ENCODE measurements around the gene NR6A1. TPM values are rescaled to one million over a fixed set of nuclear protein-coding genes. Genes with fewer than 3 reads are reported as not detected.

NR6A1 gene
- total RNA-seq, 1 experiment from 2014 or later = 0.91 TPM

GRCh38 chr9:124808246-124808956 is 37.3 kb upstream of the NR6A1 start:
- intact Hi-C loops (cut with micrococcal nuclease) = no loop called here
- DNase-seq (ENCODE audit: unreplicated experiment) = no peak
- H3K36me3 Mint-ChIP-seq (ENCODE audit: insufficient read depth, unreplicated experiment) = no peaks in the 10 kb centered on the region
- TF ChIP-seq CTCF (IDR thresholded peaks at IDR 0.05; ENCODE audit: unreplicated experiment) = no peak
- POLR2A ChIA-PET = interaction anchor here (0.7 kb wide), 1 partner anchor 94 kb away, joined by 4 read pairs; no protein-coding TSS in a partner anchor
- BruUV-seq (replicated peaks) = no TSS peak
- H3K27me3 Mint-ChIP-seq (ENCODE audit: insufficient read depth, unreplicated experiment) = no peaks in the 10 kb centered on the region
- no peak overlapping the region for H3K27ac Mint-ChIP-seq (ENCODE audit: low read depth, unreplicated experiment)
- CTCF ChIA-PET = interaction anchor here (0.6 to 10.1 kb wide), 8 partner anchors 11 to 563 kb away, joined by 3 to 112 read pairs (median 5); partner anchors contain the start of genes NR6A1, OLFML2A and WDR38
- peaks cover 20% of the 10 kb centered on the region for H3K4me1 Mint-ChIP-seq (ENCODE audit: insufficient read depth, unreplicated experiment)
- no peaks in the 10 kb centered on the region for H3K9me3 Mint-ChIP-seq (ENCODE audit: unreplicated experiment)
- no peak overlapping the region for H3K4me3 Mint-ChIP-seq (ENCODE audit: unreplicated experiment)

GRCh38 chr9:124805186-124805585 is 34.1 kb upstream of the NR6A1 start:
- DNase-seq (ENCODE audit: unreplicated experiment) = no peak
- H3K9me3 Mint-ChIP-seq (ENCODE audit: unreplicated experiment) = no peaks in the 10 kb centered on the region
- no peak for TF ChIP-seq CTCF (IDR thresholded peaks at IDR 0.05; ENCODE audit: unreplicated experiment)
- no peak overlapping the region for H3K4me3 Mint-ChIP-seq (ENCODE audit: unreplicated experiment)
- intact Hi-C loops (cut with micrococcal nuclease) = no loop called here
- H3K4me1 Mint-ChIP-seq (ENCODE audit: insufficient read depth, unreplicated experiment) = no peaks in the 10 kb centered on the region
- no peaks in the 10 kb centered on the region for H3K27me3 Mint-ChIP-seq (ENCODE audit: insufficient read depth, unreplicated experiment)
- no peaks in the 10 kb centered on the region for H3K36me3 Mint-ChIP-seq (ENCODE audit: insufficient read depth, unreplicated experiment)
- H3K27ac Mint-ChIP-seq (ENCODE audit: low read depth, unreplicated experiment) = no peak overlapping the region
- CTCF ChIA-PET = interaction anchor here (0.8 to 1.3 kb wide), 2 partner anchors 28 kb away, joined by 5 read pairs; no protein-coding TSS in a partner anchor
- POLR2A ChIA-PET = interaction anchor here (0.9 kb wide), 1 partner anchor 13 kb away, joined by 3 read pairs; no protein-coding TSS in a partner anchor
- no TSS peak for BruUV-seq (replicated peaks)

DNA sequence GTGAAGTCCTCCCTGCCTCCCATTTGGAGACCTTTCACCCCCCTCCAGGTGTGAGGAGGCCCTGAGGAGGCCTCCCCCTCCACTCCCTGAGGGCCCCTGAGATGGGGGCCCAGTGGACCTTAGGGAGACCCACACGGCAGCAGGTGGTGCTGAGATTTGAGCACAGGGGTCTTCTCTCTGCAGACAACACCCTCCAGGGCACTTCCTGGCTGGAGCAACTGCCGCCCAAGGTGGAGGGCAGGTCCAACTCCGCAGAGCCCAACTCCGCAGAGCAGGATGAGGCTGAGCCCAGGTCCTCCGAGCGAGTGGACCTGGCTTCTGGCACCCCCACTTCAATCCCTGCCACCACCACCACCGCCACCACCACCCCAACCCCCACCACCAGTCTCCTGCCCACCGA is 32.8 kb upstream of the NR6A1 start:
- Mint-ChIP-seq H3K27ac (ENCODE audit: low read depth, unreplicated experiment) (no peak overlapping the region), H3K9me3 (ENCODE audit: unreplicated experiment) (no peaks in the 10 kb centered on the region), H3K4me1 (ENCODE audit: insufficient read depth, unreplicated experiment) (no peaks in the 10 kb centered on the region), H3K4me3 (ENCODE audit: unreplicated experiment) (no peak overlapping the region), H3K27me3 (ENCODE audit: insufficient read depth, unreplicated experiment) (no peaks in the 10 kb centered on the region), H3K36me3 (ENCODE audit: insufficient read depth, unreplicated experiment) (no peaks in the 10 kb centered on the region)
- TF ChIP-seq CTCF (IDR thresholded peaks at IDR 0.05; ENCODE audit: unreplicated experiment) = no peak
- intact Hi-C loops (cut with micrococcal nuclease) = no loop called here
- no peak for DNase-seq (ENCODE audit: unreplicated experiment)
- ChIA-PET CTCF (interaction anchor here (0.6 to 2.7 kb wide), 3 partner anchors 15 to 49 kb away, joined by 3 to 15 read pairs (median 3); partner anchors contain the start of gene WDR38), POLR2A (no interaction called here)
- no TSS peak for BruUV-seq (replicated peaks)

DNA sequence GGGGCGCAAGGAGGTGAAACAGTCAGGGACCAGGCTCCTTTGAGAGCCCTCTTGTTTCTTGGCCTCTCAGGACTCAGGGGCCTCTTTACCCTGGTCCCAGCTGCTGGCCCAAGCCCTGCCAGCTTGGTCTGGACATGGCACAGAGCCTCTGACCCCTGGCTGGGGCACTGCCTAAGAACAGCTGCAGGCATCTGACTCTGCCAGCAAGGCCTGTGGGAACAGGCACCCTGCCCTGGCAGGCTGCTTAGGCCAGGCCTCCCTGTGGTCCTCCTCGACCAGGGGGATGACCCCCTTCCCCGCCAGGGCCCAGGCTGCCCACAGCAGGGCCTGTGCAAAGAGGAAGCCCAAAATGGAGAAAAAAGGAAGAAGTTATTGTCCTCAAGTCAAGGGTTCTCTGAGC is 31.3 kb upstream of the NR6A1 start:
- H3K9me3 Mint-ChIP-seq (ENCODE audit: unreplicated experiment) = no peaks in the 10 kb centered on the region
- ChIA-PET POLR2A (interaction anchor here (1.0 kb wide), 1 partner anchor 8 kb away, joined by 3 read pairs; no protein-coding TSS in a partner anchor), CTCF (interaction anchor here (0.7 to 2.7 kb wide), 4 partner anchors 28 to 50 kb away, joined by 3 to 15 read pairs (median 4); partner anchors contain the start of gene WDR38)
- no peak overlapping the region for H3K4me3 Mint-ChIP-seq (ENCODE audit: unreplicated experiment)
- no peak overlapping the region for H3K27ac Mint-ChIP-seq (ENCODE audit: low read depth, unreplicated experiment)
- intact Hi-C loops (cut with micrococcal nuclease) = no loop called here
- no peaks in the 10 kb centered on the region for H3K4me1 Mint-ChIP-seq (ENCODE audit: insufficient read depth, unreplicated experiment)
- TF ChIP-seq CTCF (IDR thresholded peaks at IDR 0.05; ENCODE audit: unreplicated experiment) = no peak
- BruUV-seq (replicated peaks) = no TSS peak
- DNase-seq (ENCODE audit: unreplicated experiment) = no peak
- H3K36me3 Mint-ChIP-seq (ENCODE audit: insufficient read depth, unreplicated experiment) = no peaks in the 10 kb centered on the region
- H3K27me3 Mint-ChIP-seq (ENCODE audit: insufficient read depth, unreplicated experiment) = no peaks in the 10 kb centered on the region
